SK-N-MC (cell line): ENCODE data around the gene ATRNL1.

ENCODE experiments used
- DNase-seq: peaks from one replicate; pipeline ENCODE4 v3.0.0-alpha.2; 2011; ENCODE audit warnings: low read depth, low spot score
- H3K27ac ChIP-seq: fragments of 200-600 bp; sonication (generic); 2 replicates; pipeline ENCODE4 v1.5.1; 2016; ENCODE audit warnings: mixed run types
- H3K36me3 ChIP-seq: fragments of 200-600 bp; sonication (generic); 2 replicates; pipeline ENCODE4 v1.6.1; 2017; ENCODE audit warnings: antibody characterized with exemption, low read length, mixed read lengths; ENCODE audit not compliant: insufficient read depth
- H3K4me3 ChIP-seq: fragments of 200-600 bp; sonication (generic); 2 replicates; pipeline ENCODE4 v1.5.1; 2016
- H3K9ac ChIP-seq: fragments of 200-600 bp; sonication (generic); 2 replicates; pipeline ENCODE4 v1.8.0; 2017; ENCODE audit warnings: mixed run types, mixed read lengths; ENCODE audit not compliant: insufficient read length
- H3K9me3 ChIP-seq: fragments of 200-600 bp; sonication (generic); 2 replicates; pipeline ENCODE4 v1.6.1; 2017; ENCODE audit warnings: low read depth, mild to moderate bottlenecking, antibody characterized with exemption, low read length, moderate library complexity, mixed read lengths
- EZH2 ChIP-seq: fragments of 200-600 bp; sonication (generic); IDR thresholded peaks from one replicate; pipeline ENCODE4 v1.6.1; 2017; ENCODE audit warnings: antibody characterized with exemption
- FOXP2 ChIP-seq: optimal IDR thresholded peaks from 2 replicates; pipeline ENCODE3; 2011; ENCODE audit warnings: mild to moderate bottlenecking, moderate library complexity; ENCODE audit not compliant: insufficient read depth; ENCODE audit errors: extremely low read length, control extremely low read depth
- POLR2AphosphoS5 ChIP-seq: IDR thresholded peaks from 2 replicates; pipeline ENCODE4 v1.6.1; 2012; ENCODE audit warnings: mild to moderate bottlenecking, low read depth, low read length, borderline replicate concordance

Gene ATRNL1

GRCh38 chr10:115566867-115567266 is 473.7 kb downstream of the ATRNL1 start:
- Histone ChIP-seq H3K36me3 (no peaks in the 10 kb centered on the region), H3K9ac (no peak overlapping the region), H3K4me3 (no peak overlapping the region), H3K9me3 (no peaks in the 10 kb centered on the region), H3K27ac (no peak overlapping the region)
- DNase-seq = no peak
- TF ChIP-seq EZH2 (no peak), POLR2AphosphoS5 (no peak), FOXP2 (no peak)

- Histone ChIP-seq H3K9ac (no peak overlapping the region), H3K27ac (no peak overlapping the region), H3K9me3 (no peaks in the 10 kb centered on the region), H3K4me3 (no peak overlapping the region), H3K36me3 (no peaks in the 10 kb centered on the region)
- no peak for DNase-seq
- TF ChIP-seq FOXP2 = no peak
- no peak for TF ChIP-seq EZH2
- TF ChIP-seq POLR2AphosphoS5 = no peak
These were observed 479.7 kb downstream of the ATRNL1 start for GRCh38 chr10:115572740-115573455.

- no peak overlapping the region for H3K9ac ChIP-seq
- H3K27ac ChIP-seq = no peak overlapping the region
- no peak for DNase-seq
- TF ChIP-seq POLR2AphosphoS5 (no peak), FOXP2 (no peak), EZH2 (no peak)
- no peak overlapping the region for H3K4me3 ChIP-seq
- H3K36me3 ChIP-seq = no peaks in the 10 kb centered on the region
- no peaks in the 10 kb centered on the region for H3K9me3 ChIP-seq
These were observed 487.1 kb downstream of the ATRNL1 start for GRCh38 chr10:115580239-115580638.

- H3K9me3 ChIP-seq = no peaks in the 10 kb centered on the region
These were observed 499.9 kb downstream of the ATRNL1 start for GRCh38 chr10:115593060-115593459.

GRCh38 chr10:115604627-115605026 is 511.5 kb downstream of the ATRNL1 start:
- peak overlapping the region; percentile 83 for H3K27ac ChIP-seq
- no peak for TF ChIP-seq FOXP2
- TF ChIP-seq POLR2AphosphoS5 = no peak
- no peak for TF ChIP-seq EZH2
- no peaks in the 10 kb centered on the region for H3K36me3 ChIP-seq
- H3K9ac ChIP-seq = no peak overlapping the region
- no peaks in the 10 kb centered on the region for H3K9me3 ChIP-seq
- no peak for DNase-seq
- H3K4me3 ChIP-seq = no peak overlapping the region

More at GRCh38 chr10:115593060-115593459, 499.9 kb downstream of the ATRNL1 start:
- TF ChIP-seq FOXP2 (no peak), EZH2 (no peak), POLR2AphosphoS5 (no peak)
- Histone ChIP-seq H3K36me3 (no peaks in the 10 kb centered on the region), H3K4me3 (no peak overlapping the region), H3K27ac (no peak overlapping the region), H3K9ac (no peak overlapping the region)
- no peak for DNase-seq

GRCh38 chr10:115606086-115606485 is 512.9 kb downstream of the ATRNL1 start:
- Histone ChIP-seq H3K9ac (no peak overlapping the region), H3K9me3 (no peaks in the 10 kb centered on the region), H3K27ac (peak overlapping the region; percentile 46; the same call in 1 of the 2 replicates), H3K36me3 (no peaks in the 10 kb centered on the region), H3K4me3 (peak overlapping the region; percentile 22; the same call in 1 of the 2 replicates)
- TF ChIP-seq FOXP2 (no peak), POLR2AphosphoS5 (no peak), EZH2 (no peak)
- DNase-seq = no peak

- H3K9me3 ChIP-seq = no peaks in the 10 kb centered on the region
- no peak overlapping the region for H3K4me3 ChIP-seq
- H3K27ac ChIP-seq = peak overlapping the region; percentile 46; the same call in 1 of the 2 replicates
- TF ChIP-seq EZH2 = no peak
- TF ChIP-seq POLR2AphosphoS5 = no peak
- no peak for TF ChIP-seq FOXP2
- H3K9ac ChIP-seq = no peak overlapping the region
- H3K36me3 ChIP-seq = no peaks in the 10 kb centered on the region
- DNase-seq = no peak
These were observed 513.6 kb downstream of the ATRNL1 start for GRCh38 chr10:115606741-115607140.

GRCh38 chr10:115624448-115624847 is 531.3 kb downstream of the ATRNL1 start:
- Histone ChIP-seq H3K36me3 (no peaks in the 10 kb centered on the region), H3K4me3 (no peak overlapping the region), H3K9ac (no peak overlapping the region), H3K27ac (no peak overlapping the region), H3K9me3 (no peaks in the 10 kb centered on the region)
- no peak for TF ChIP-seq EZH2
- no peak for TF ChIP-seq FOXP2
- no peak for TF ChIP-seq POLR2AphosphoS5
- DNase-seq = no peak

GRCh38 chr10:115628616-115629015 is 535.5 kb downstream of the ATRNL1 start:
- TF ChIP-seq EZH2 = no peak
- no peak for TF ChIP-seq POLR2AphosphoS5
- TF ChIP-seq FOXP2 = no peak
- DNase-seq = no peak
- Histone ChIP-seq H3K9me3 (no peaks in the 10 kb centered on the region), H3K27ac (no peak overlapping the region), H3K9ac (no peak overlapping the region), H3K4me3 (no peak overlapping the region), H3K36me3 (no peaks in the 10 kb centered on the region)
